ENCODE results near the gene AKT1S1. TPM values are rescaled to one million over a fixed set of nuclear protein-coding genes. Genes with fewer than 3 reads are reported as not detected.
A peak's percentile ranks its signal among the peaks of the same experiment; 100 is the strongest.

Gene AKT1S1
- polyA plus RNA-seq, 4 donors = 27.3 to 46.8 (median 32.0) TPM

DNA sequence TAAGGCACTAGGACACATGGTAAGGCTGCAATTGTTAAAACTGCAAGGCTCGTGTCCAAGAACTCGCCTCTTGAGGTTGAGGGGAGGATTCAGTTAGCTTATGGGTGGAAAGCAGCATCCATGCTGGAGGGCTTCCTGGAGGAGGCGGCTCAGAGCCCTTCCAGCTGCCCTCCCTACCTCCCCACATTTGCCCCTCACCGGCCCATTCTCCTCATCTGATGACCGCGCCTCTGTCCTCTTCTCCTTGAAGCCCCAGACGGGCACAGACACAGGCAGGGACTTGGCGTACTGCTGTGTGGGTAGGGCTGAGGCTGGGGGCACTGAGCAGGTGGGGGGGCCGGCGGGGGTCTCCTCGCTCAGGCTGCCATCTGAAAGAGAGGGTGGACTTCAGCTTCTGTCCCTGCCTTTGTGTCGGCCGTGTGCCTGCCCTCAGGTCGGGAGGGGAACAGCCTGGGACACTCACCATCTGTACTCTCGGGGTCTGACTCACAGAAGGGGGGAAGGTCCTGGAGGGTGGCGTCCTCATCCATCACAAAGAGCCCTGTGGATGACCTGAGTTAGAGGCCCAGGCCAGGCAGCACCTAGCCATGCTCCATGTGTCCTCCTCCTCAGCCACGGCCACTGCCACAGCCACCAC, 5.7 kb downstream of the AKT1S1 start:
- no peak for DNase-seq (ENCODE audit: low read depth in 4 of 4, low spot score in 3 of 4)

DNA sequence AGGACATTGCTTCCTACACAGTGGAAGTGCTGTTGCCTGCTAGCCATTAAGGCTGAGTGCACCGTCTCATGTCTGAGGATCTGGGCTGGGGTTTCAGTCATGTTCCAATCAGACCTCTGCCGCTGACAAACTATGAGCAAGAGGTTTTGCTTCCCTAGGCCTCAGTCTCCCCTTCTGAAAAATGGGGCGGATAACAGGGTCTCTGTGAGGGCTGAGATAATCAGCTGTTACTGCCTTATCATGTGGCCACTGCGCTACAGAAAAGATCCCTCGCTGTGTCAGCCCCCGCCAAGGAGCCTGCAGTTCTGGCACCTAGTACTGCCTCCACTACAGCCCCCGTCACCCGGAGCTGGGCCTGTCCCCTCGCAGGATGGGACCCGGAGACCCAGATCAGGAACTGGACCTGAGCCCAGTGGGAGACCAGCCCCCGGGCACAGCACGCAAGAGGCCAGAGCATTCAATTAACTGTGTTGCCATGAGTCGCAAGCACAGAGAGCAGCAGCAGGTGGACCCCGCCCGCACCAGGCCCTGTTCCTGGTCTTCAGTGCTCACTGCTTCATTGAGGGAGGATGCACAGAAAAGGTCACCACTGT, 6.8 kb downstream of the AKT1S1 start:
- DNase-seq (ENCODE audit: low read depth in 4 of 4, low spot score in 3 of 4) = no peak

DNA sequence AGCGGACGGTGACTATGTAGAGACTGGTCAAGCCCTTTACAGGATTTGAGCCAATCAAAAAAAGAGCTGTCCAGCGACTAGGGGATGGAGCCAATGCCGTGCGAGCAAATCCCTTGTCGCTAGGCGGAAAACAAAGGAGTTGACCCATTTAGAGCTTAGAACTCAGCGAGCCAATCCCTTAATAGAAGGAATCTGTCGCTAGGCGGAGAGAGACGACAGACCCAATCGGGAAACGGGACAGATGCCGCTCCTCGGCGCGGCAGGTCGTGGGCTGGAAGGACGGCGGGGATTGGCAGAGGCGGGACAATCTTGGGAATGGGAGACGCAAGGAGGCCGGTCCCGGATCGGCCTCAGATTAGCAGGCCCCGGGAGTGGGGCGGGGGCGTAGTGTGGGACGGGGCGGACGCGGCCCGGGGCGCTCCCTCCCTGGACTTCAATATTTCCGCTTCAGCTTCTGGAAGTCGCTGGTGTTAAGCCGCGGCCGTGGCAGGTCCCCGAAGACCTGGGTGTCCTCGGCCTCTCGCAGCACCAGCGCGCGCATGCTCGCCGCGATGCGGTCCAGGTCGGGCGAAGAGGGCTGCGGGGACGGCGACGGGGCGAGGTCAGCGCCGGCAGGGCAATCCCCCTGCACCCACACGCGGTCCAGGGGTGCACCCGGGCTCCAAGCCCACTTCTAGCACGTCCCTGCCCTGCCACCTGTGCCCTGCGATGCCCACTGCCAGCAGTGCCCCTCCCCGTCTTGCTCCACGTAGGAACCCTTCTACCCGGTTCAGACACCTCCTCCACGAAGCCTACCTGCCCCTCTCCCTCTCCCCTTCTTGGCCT, 7.5 kb downstream of the AKT1S1 start:
- DNase-seq (ENCODE audit: low read depth in 4 of 4, low spot score in 3 of 4) = peak; percentile 99 to 100 (median 99)

DNA sequence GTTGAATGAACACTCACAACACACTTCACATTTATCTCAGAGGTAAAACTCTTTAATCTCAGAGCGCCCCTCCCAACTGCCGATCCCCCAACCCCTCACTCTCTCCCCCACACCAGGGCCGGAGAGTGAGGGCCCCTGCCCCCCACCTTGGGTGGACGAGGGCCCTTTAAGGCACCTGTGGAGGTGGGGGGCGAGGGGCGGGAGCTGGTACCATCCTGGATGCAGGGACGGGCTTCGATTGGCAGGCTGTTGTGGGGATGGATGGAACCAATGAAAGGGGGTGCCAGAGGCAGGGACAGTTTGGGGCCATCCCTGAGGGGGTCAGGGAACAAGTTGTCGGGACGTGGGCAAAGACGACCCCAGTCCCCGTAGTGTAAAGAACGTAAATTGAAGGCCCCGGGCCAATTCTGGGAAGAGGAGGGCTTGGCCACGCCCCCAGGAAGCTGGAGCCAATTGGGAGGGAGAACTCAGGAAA, 8.1 kb downstream of the AKT1S1 start:
- DNase-seq (ENCODE audit: low read depth in 4 of 4, low spot score in 3 of 4) = no peak

DNA sequence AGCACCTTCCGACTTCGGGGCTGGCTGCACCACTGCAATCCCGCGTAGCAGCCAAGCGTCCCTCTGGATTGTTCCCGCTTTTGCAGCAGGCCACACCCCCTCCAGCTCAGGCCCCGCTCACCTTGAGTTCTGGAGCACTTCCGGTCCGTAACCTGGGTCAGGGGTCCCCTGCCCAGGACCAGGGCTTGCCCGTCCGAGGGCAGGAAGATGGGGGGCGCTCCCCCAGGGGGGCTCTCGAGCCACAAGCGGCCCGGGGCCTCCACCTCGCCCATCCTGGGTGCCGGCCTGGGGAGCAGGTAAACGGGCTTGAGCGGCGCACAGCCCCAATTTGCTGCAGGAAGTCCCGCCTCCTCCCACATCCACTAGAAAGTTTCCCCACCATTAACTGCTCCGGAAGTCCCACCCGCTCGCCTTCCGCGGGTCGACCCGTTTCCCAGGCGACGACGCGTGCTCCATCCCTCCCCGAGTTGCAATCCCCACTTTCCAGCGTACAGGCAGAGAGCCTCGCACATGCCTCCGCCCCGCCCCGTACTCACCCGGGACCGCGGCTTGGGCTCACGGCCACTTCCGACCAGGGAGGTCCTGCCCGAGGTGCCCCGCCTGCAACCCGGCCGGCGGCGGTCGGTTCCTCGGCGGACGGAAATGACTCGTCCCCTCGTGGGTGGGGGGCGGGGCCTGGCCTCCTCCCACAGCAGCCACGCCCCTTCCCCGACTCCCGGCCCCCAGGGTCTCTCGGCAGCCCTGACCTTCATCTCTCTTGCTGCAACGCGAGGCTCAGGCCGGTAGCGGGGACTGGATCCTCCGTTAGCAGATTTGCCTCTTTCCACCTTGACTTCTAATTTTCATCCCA, 10.0 kb downstream of the AKT1S1 start, which contains the start of gene PNKP:
Gene PNKP, minus strand, starts transcription at position 644 of the 850 bp plus-strand sequence. Its CDS starts 372 bp downstream, at position 272.
- peak; percentile 78 to 88 (median 82) for DNase-seq (ENCODE audit: low read depth in 4 of 4, low spot score in 3 of 4)

GRCh38 chr19:49864890-49865289, 12.3 kb downstream of the AKT1S1 start:
- DNase-seq (ENCODE audit: low read depth in 4 of 4, low spot score in 3 of 4) = no peak

DNA sequence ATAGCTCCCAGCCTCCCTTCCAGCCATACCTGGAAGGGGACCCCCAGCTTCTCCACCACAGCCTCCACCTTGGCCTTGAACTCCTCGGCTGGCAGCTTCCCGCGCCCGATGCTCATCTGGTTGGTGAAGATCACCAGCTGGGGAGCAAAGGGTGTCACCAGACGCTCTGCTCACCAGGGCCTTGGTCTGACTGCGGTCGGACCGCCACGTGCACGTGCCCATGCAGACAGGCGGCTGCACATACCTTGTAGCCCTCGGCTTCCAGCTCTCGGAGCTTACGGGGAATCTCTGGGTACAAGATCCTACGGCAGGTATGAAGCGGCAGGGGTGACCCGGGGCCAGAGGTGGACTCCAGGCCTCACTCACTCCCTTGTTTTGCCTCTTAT, 13.2 kb downstream of the AKT1S1 start:
- DNase-seq (ENCODE audit: low read depth in 4 of 4, low spot score in 3 of 4) = no peak

- no peak for DNase-seq (ENCODE audit: low read depth in 4 of 4, low spot score in 3 of 4)
These were observed 13.8 kb downstream of the AKT1S1 start for GRCh38 chr19:49863254-49863934.

DNA sequence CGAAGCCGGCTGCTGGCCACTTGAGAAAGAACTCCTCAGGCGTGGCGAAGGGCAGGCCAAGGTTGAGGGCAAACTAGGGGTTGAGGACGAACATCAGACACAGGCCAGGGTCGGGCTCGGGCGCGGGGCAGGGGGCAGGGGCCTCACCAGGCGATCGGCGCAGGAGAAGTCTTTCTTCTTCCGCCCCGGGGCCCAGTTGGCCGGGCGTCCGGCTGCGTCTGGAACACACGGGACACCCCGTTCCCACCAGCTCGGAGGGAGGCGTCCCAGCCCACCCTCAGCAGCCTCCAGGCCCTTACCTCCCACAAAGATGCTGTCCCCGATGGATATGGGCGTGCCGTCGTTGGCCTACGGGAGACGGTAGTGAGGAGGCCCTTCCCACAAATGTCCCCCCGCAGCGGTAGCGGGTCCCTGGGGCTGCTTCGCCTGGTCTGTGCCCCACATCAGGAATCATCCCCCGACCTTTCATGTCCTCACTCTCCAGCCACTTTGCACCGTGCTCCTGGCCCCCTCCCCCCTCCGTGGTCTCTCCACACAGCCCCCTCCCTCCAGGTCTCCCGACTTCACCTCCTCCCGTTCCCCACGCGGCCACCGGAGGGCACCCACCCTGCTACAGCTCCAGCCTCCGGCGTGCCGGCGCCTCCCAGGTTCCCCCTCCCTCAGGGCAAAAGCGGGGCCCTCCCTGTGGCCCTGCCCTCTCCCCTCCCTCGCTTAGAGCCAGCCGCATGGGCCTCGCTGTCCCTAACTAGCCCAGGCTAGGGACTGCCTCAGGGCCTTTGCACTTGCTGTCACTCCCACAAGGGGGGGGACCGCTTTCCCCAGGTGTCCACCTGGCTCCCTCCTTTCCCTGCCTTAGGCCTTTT, 14.5 kb downstream of the AKT1S1 start:
- DNase-seq (ENCODE audit: low read depth in 4 of 4, low spot score in 3 of 4) = no peak

DNA sequence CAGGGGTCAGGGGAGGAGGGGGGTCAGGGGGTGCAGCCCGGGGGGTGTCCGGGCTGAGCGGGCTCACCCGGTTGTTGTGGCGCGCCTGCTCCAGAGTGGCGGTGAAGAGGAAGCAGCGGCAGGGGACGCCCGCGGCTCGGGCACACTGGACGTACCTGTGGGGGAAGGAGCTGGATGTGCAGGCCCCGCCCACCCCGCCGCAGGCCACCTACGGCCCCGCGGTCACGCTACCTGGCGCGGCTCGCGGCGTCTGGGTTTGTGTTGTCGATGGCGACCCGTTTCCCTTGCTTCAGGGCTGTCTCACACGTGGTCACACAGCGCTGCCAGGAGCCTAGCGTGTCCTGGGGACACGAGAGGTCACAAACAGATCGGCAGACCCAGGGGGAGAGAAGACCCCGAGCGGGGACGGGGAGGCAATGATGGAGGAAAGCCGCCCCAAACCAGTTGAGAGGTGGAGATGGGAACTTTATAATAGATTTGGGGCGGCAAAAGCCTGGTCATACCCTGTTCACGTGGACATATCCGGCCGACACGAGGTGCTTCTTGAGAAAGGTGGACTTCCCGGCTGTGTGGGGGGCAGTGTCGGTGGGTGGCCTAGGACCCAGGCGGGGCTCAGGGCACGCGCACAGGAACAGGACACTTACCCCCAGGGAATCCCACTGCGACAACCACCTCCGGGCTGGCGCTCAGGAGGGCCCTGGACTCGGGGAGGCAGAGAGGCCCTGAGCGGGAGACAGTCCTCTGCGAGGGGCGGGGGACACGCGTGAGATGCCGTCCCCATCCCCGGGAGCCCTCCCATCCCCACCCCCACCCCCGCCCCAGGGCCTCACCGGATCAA, 15.4 kb downstream of the AKT1S1 start:
- no peak for DNase-seq (ENCODE audit: low read depth in 4 of 4, low spot score in 3 of 4)

DNA sequence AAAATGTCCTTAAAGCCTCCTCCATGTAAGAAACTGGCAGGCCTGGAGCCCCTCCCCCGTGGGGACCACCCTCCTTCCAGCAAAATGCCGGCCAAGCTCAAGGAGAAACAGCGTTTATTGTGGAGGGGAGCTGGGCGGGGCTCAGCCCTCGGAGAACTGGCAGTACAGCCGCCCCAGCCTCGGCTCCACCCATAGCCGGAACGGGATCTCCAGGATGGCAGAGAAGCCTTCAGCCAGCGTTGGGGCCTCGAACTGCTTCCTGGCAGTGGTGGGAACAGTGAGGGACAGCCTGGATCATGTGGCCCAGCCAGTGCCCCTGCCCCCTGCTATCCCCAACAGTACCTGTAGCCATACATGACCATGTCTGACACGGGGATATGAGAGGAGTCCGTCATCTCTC, 16.0 kb downstream of the AKT1S1 start:
- no peak for DNase-seq (ENCODE audit: low read depth in 4 of 4, low spot score in 3 of 4)

- no peak for DNase-seq (ENCODE audit: low read depth in 4 of 4, low spot score in 3 of 4)
These were observed 16.6 kb downstream of the AKT1S1 start for GRCh38 chr19:49860336-49861102.

DNA sequence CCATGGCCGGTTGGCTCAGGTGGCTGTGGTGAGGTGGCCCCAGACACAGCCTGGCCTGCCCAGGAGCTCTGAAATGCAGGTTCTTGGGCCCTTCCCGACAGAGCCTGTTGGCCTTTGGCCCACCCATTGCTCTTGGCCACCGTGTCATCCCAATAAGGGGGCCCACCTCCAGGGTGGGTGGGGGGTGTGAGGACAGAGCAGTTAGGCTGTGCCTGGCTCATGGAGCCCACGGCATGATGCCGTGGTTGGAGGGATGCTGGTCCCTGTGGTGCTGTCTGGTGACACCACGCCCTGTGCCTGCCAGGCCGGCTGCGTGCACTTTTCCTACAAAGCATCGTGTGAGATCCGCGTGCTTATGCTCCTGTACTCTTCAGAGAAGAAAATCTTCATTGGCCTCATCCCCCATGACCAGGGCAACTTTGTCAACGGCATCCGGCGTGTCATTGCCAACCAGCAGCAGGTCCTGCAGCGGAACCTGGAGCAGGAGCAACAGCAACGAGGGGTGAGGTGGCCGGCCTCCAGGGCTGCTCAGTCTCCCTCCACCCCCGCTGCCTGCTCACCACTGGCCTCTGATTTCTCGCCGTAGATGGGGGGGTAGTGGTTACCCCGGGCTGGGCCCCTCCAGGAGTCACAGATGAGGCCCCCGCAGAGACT, 17.3 kb downstream of the AKT1S1 start:
- no peak for DNase-seq (ENCODE audit: low read depth in 4 of 4, low spot score in 3 of 4)

DNA sequence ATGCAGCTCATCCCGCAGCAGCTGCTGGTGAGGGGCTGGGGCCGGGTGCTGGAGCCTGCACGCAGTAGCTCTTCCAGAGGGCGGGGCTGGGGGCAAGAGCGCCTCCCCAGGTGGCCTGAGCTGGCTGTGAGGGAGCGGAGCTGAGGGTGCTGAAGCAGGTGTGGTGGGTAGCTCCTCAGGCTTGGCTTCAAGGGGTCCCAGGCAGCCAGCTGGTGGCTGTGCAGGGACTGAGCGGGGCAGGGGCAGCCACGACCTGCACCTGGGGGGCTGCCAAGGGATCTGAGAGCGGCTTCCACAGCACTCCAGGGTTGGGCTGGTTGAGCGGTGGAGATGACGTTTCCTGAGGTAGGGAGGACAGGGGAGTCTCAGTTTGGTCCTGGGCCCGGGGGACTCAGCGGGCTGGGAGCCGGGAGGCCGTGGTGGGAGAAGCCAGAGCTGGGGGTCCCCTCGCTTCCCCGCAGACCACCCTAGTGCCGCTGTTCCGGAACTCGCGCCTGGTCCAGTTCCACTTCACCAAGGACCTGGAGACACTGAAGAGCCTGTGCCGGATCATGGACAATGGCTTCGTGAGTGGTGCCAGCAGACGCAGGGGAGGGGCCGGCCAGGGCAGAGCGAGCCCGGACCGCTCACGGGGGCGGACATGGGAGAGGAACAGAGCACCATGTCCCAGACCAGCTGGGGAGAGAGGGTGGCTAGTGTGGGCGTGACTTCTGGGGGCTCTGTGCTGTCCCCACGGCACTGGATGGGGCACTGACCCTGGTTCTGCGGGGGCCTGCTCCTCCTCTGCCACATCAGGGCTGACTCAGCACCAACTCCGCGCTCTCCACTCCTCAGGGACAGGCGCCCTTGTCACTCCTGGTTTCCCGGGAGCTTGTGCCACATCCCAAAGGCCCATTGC, 18.8 kb downstream of the AKT1S1 start:
- no peak for DNase-seq (ENCODE audit: low read depth in 4 of 4, low spot score in 3 of 4)

DNA sequence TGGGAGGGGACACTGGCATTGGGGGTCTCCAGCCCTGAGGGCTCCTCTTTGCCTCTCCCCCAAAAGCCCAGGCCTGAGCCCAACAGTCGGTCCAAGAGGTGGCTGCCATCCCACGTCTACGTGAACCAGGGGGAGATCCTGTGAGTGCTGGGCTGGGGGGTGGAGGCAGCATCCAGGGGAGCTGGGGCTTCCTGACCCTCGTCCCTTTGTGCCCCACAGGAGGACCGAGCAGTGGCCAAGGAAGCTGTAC, 19.4 kb downstream of the AKT1S1 start:
- no peak for DNase-seq (ENCODE audit: low read depth in 4 of 4, low spot score in 3 of 4)
